OCI-LY1 (cell line): ENCODE results near the gene MAGI1.
"Not testable (repeated sequence)": the region's sequence is repeated elsewhere in the genome, so short reads cannot be mapped to it uniquely, and the experiment has no call there.

Source experiments
- CTCF ChIP-seq: fragments of 200-600 bp; sonication (generic), shearing (Covaris generic); IDR thresholded peaks from 2 replicates; pipeline ENCODE4 v1.5.1; 2017; ENCODE audit warnings: mild to moderate bottlenecking, antibody characterized with exemption, low read length, moderate library complexity, mixed read lengths
- EZH2 ChIP-seq: fragments of 200-600 bp; sonication (generic), shearing (Covaris generic); IDR thresholded peaks from 2 replicates; pipeline ENCODE4 v1.8.0; 2017; ENCODE audit warnings: borderline replicate concordance, mixed run types, mild to moderate bottlenecking, antibody characterized with exemption, low read length, moderate library complexity, mixed read lengths

GRCh38 chr3:66046321-66046720 lies 7.6 kb upstream of the MAGI1 start:
- TF ChIP-seq EZH2, CTCF: not testable (repeated sequence)
